Stimulated activated CD8-positive, alpha-beta memory T cell treated with anti-CD3 and anti-CD28 coated beads, Interleukin-4, amount 100 ng/mL, for 24 hours (primary cell): ENCODE measurements around the gene KLHL5.
"Not testable (repeated sequence)": the region's sequence is repeated elsewhere in the genome, so short reads cannot be mapped to it uniquely, and the experiment has no call there.

ENCODE experiments used
- DNase-seq: peaks from one replicate; pipeline ENCODE4 v3.0.0-alpha.2; 2020; ENCODE audit warnings: low read depth

The KLHL5 gene

GRCh38 chr4:39062094-39062769 lies at the start of gene KLHL5:
KLHL5 (plus strand) TSS chr4:39062232; CDS start chr4:39062653, 421 bp downstream.
- no peak for DNase-seq

- DNase-seq = no peak
Measured at GRCh38 chr4:39014028-39014427, 48.0 kb upstream of the KLHL5 start.

GRCh38 chr4:39020130-39020529 lies 41.9 kb upstream of the KLHL5 start:
- DNase-seq = no peak

GRCh38 chr4:39021631-39022030 lies 40.4 kb upstream of the KLHL5 start:
- DNase-seq = no peak

GRCh38 chr4:39022241-39022640 lies 39.8 kb upstream of the KLHL5 start:
- DNase-seq = no peak

GRCh38 chr4:39023059-39023458 lies 39.0 kb upstream of the KLHL5 start:
- DNase-seq = no peak

GRCh38 chr4:39024311-39024865 lies 37.6 kb upstream of the KLHL5 start:
- DNase-seq = no peak

- DNase-seq = no peak
Measured at GRCh38 chr4:39025552-39026085, 36.4 kb upstream of the KLHL5 start.

- no peak for DNase-seq
Measured at GRCh38 chr4:39026096-39026495, 35.9 kb upstream of the KLHL5 start.

- DNase-seq = no peak
Measured at GRCh38 chr4:39029752-39030694, 32.0 kb upstream of the KLHL5 start.

- DNase-seq = no peak
Measured at GRCh38 chr4:39030725-39031124, 31.3 kb upstream of the KLHL5 start.

- DNase-seq = not testable (repeated sequence)
Measured at GRCh38 chr4:39031590-39032020, 30.4 kb upstream of the KLHL5 start.

GRCh38 chr4:39032218-39033085 lies 29.6 kb upstream of the KLHL5 start, which contains the start of gene TMEM156:
TMEM156 (minus strand) TSS chr4:39032409; CDS start chr4:39032313, 96 bp downstream.
- DNase-seq = no peak

- no peak for DNase-seq
Measured at GRCh38 chr4:39036172-39036571, 25.9 kb upstream of the KLHL5 start.

- no peak for DNase-seq
Measured at GRCh38 chr4:39037491-39037825, 24.6 kb upstream of the KLHL5 start.

GRCh38 chr4:39037941-39038340 lies 24.1 kb upstream of the KLHL5 start:
- no peak for DNase-seq

- no peak for DNase-seq
Measured at GRCh38 chr4:39039108-39039507, 22.9 kb upstream of the KLHL5 start.

- no peak for DNase-seq
Measured at GRCh38 chr4:39042366-39042765, 19.7 kb upstream of the KLHL5 start.

GRCh38 chr4:39043058-39043860 lies 18.8 kb upstream of the KLHL5 start:
- no peak for DNase-seq

GRCh38 chr4:39043861-39044363 lies 18.1 kb upstream of the KLHL5 start:
- no peak for DNase-seq
